Measurements from ENCODE around the gene SYF2. TPM values are rescaled to one million over a fixed set of nuclear protein-coding genes. Genes with fewer than 3 reads are reported as not detected.
"Not testable (repeated sequence)": the region's sequence is repeated elsewhere in the genome, so short reads cannot be mapped to it uniquely, and the experiment has no call there.

SYF2 gene
- total and polyA plus RNA-seq, 2 of the 13 experiments (the other 11 are each of a cell fraction or from before 2014, with no cell fraction given), result 17.8 to 34.1 TPM

DNA sequence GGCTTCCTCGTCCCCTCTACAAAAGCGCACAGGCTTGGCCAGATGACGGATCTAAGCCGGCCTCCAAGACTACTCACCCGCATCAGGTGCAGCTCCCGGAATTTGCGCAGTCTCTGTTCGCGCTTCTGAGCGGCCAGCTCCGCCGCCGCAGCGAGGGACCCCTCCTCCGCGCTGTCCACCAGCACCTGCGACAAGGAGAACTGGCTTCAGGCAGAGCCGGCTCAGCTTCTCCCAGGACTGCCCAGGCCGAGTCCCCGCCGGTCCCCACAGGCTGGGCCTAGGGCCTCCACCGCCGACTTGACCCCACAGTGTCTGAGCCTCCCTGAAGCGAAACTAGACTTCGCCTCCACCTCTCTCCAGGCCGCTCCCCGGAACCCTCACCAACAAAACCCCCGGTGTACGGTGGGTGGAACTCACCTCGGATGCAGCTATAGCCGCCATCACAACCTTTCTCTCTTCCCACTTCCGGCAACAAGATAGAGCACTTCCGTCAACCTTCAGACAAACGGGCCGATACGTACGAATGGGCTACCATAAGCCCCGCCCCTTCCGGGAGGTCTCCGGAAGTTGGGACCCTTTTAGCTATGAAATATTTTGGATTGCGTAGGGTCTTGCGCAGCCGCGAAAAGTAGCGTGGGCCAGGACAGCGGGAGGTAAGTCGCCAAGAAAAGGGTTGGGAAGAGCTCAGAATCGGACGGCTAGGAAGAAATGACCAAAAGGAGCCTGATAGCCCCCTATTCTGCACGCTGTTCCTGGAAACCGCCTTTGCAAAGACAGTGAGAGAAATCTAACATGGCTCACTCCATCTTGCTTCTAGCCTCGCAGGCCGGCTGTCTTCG is at the start of gene SYF2 (continued):
- TF ChIP-seq, protein P1, sequence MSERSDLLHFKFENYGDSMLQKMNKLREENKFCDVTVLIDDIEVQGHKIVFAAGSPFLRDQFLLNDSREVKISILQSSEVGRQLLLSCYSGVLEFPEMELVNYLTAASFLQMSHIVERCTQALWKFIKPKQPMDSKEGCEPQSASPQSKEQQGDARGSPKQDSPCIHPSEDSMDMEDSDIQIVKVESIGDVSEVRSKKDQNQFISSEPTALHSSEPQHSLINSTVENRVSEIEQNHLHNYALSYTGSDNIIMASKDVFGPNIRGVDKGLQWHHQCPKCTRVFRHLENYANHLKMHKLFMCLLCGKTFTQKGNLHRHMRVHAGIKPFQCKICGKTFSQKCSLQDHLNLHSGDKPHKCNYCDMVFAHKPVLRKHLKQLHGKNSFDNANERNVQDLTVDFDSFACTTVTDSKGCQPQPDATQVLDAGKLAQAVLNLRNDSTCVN (CRISPR knock-in tag; IDR thresholded peaks at IDR 0.05; ENCODE audit: borderline replicate concordance), result no peak; the same call in 1 of the 2 replicates
- TF ChIP-seq HDAC6 (IDR thresholded peaks at IDR 0.05; ENCODE audit: low read depth, low read length) (no peak), XBP1 (CRISPR knock-in tag; IDR thresholded peaks at IDR 0.05) (no peak), MEIS2 (CRISPR knock-in tag; IDR thresholded peaks at IDR 0.05) (no peak)

DNA sequence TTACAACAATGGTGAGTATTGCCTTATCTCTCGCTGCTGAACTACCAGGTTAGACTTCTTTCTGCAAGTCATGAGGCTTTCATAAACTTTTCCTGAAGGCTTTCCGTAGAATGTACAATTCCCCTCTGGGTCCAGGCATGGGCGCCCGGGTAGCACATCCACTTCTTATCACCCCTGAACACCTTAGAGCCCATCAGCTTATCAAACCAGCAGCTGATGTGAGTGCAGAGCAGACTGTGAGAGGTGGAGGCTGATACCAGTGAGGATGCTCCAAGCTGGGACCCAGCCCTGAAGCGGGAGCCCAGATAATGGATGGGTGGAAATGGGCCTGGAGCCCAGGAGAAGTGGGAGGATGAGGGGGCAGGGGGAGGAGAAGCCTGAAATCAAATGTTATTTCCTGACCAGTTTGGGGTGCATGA is 47.4 kb upstream of the SYF2 start:
- in situ Hi-C loops (cut with HindIII; ENCODE audit: extremely low pct_ligation_motif_present, low pct_unique_long_range_greater_than_20kb); H3K4me1 ChIP-seq (ENCODE audit: insufficient read depth, low read length); H3K9ac ChIP-seq (ENCODE audit: insufficient read depth, low read depth, low read length); H3K4me2 ChIP-seq (ENCODE audit: low read depth, low read length); BruUV-seq (replicated peaks); H3K27me3 ChIP-seq (ENCODE audit: control insufficient read depth in 1 of 2, insufficient read depth in 2 of 2, low read length in 2 of 2); H3K9me3 ChIP-seq (ENCODE audit: low read length); H3K36me3 ChIP-seq (replicated peaks in 1 of 2; ENCODE audit: control insufficient read depth in 1 of 2, insufficient read depth in 2 of 2, low read length in 2 of 2); H4K20me1 ChIP-seq (ENCODE audit: insufficient read depth, low read length); H3K27ac ChIP-seq (ENCODE audit: extremely low read length, insufficient read depth, low read length); FAIRE-seq; CTCF ChIA-PET (ENCODE audit: low intra/inter-chr PET ratio, low total read pairs); H3K4me3 ChIP-seq (replicated peaks in 1 of 3; ENCODE audit: insufficient read depth in 1 of 3, low read depth in 2 of 3, low read length in 3 of 3); POLR2A ChIA-PET; DNase-seq (ENCODE audit: low spot score); ATAC-seq; H3K79me2 ChIP-seq (ENCODE audit: insufficient read depth, low read length); H2AFZ ChIP-seq (ENCODE audit: low read length): not testable (repeated sequence)
- intact Hi-C loops (cut with micrococcal nuclease; ENCODE audit: unreplicated experiment), result loop anchor here (10.0 kb wide), 1 partner anchor 135 kb away; no protein-coding TSS in a partner anchor
- WGBS (ENCODE audit: low lambda C conversion rate), result 69% methylated on average over 4 of the region's 5 CpGs

DNA sequence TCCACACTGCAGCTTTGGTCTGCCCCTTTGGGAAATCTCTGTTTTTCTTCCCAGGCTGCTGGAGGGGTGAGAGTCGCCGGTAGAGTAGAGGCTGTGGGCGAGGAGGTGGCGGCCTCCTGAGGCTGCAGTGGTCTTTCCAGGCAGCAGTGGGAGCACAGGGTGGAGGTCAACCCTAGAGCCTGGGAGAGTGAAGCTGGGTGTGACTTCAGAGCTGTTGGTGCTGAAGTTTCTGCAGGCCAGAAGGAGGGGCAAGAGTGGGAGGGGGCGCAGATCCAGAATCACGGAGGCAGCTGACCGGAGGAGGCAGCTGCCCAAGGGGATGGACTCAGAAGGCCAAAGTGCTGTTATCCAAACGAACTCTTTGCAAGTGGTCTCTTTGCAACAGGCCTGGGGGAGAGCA is 46.5 kb upstream of the SYF2 start:
- intact Hi-C loops (cut with micrococcal nuclease; ENCODE audit: unreplicated experiment); H2AFZ ChIP-seq (ENCODE audit: low read length); FAIRE-seq; H3K9ac ChIP-seq (ENCODE audit: insufficient read depth, low read depth, low read length); H3K4me3 ChIP-seq (replicated peaks in 1 of 3; ENCODE audit: insufficient read depth in 1 of 3, low read depth in 2 of 3, low read length in 3 of 3); BruUV-seq (replicated peaks); POLR2A ChIA-PET; H3K36me3 ChIP-seq (replicated peaks in 1 of 2; ENCODE audit: control insufficient read depth in 1 of 2, insufficient read depth in 2 of 2, low read length in 2 of 2); H3K4me2 ChIP-seq (ENCODE audit: low read depth, low read length); H3K27ac ChIP-seq (ENCODE audit: extremely low read length, insufficient read depth, low read length); in situ Hi-C loops (cut with HindIII; ENCODE audit: extremely low pct_ligation_motif_present, low pct_unique_long_range_greater_than_20kb); H3K4me1 ChIP-seq (ENCODE audit: insufficient read depth, low read length); H3K9me3 ChIP-seq (ENCODE audit: low read length); CTCF ChIA-PET (ENCODE audit: low intra/inter-chr PET ratio, low total read pairs); H4K20me1 ChIP-seq (ENCODE audit: insufficient read depth, low read length); ATAC-seq; H3K79me2 ChIP-seq (ENCODE audit: insufficient read depth, low read length); DNase-seq (ENCODE audit: low spot score); H3K27me3 ChIP-seq (ENCODE audit: control insufficient read depth in 1 of 2, insufficient read depth in 2 of 2, low read length in 2 of 2): not testable (repeated sequence)
- WGBS (ENCODE audit: low lambda C conversion rate), result no CpG with 5 or more reads among the region's 8 CpGs

Data from HepG2 (cell line).